HepG2 (cell line): Measurements from ENCODE around the gene MAP2K3. TPM values are rescaled to one million over a fixed set of nuclear protein-coding genes. Genes with fewer than 3 reads are reported as not detected.

Experiments used
- E2F2 ChIP-seq: sonication (generic); formaldehyde crosslinking; IDR thresholded peaks from 2 replicates; pipeline ENCODE4 v1.4.0; 2020; ENCODE audit warnings: missing genetic modification reagents, borderline replicate concordance
- ETV5 ChIP-seq: IDR thresholded peaks from 2 replicates; pipeline ENCODE4 v1.6.1; 2018; ENCODE audit warnings: missing biosample characterization, missing genetic modification reagents, inconsistent platforms, borderline replicate concordance
- GZF1 ChIP-seq: sonication (generic); formaldehyde crosslinking; IDR thresholded peaks from 2 replicates; pipeline ENCODE4 v1.5.1; 2020; ENCODE audit warnings: mild to moderate bottlenecking, missing genetic modification reagents
- KMT2A ChIP-seq: sonication (generic); formaldehyde crosslinking; IDR thresholded peaks from 2 replicates; pipeline ENCODE4 v1.4.0; 2020; ENCODE audit warnings: missing genetic modification reagents
- MLLT10 ChIP-seq: sonication (generic); formaldehyde crosslinking; IDR thresholded peaks from 2 replicates; pipeline ENCODE4 v1.4.0; 2020; ENCODE audit warnings: missing genetic modification reagents
- PPARG ChIP-seq: conservative IDR thresholded peaks from 2 replicates; pipeline ENCODE4 v1.6.1; 2016; ENCODE audit warnings: missing biosample characterization, missing genetic modification reagents
- PTBP1 ChIP-seq: fragments of 200-400 bp; formaldehyde crosslinking; IDR thresholded peaks from 2 replicates; pipeline ENCODE4 v1.6.1; 2018; ENCODE audit warnings: low read length, low read depth; ENCODE audit not compliant: poor library complexity, severe bottlenecking
- RNF219 ChIP-seq: sonication (generic); formaldehyde crosslinking; IDR thresholded peaks from 2 replicates; pipeline ENCODE4 v1.5.0; 2020; ENCODE audit warnings: mild to moderate bottlenecking, missing genetic modification reagents
- SIX4 ChIP-seq: sonication (generic); formaldehyde crosslinking; IDR thresholded peaks from 2 replicates; pipeline ENCODE4 v1.4.0; 2020; ENCODE audit warnings: missing genetic modification reagents
- SMAD3 ChIP-seq: sonication (generic); formaldehyde crosslinking; IDR thresholded peaks from 2 replicates; pipeline ENCODE4 v1.4.0; 2020; ENCODE audit warnings: missing genetic modification reagents
- SUZ12 ChIP-seq: fragments of 150-350 bp; IDR thresholded peaks from 2 replicates; pipeline ENCODE4 v1.6.1; 2014; ENCODE audit warnings: low read depth, low read length
- ZFP1 ChIP-seq: IDR thresholded peaks from 2 replicates; pipeline ENCODE4 v1.6.1; 2016
- ZNF207 ChIP-seq: fragments of 450-650 bp; IDR thresholded peaks from 2 replicates; pipeline ENCODE4 v1.6.1; 2016; ENCODE audit warnings: antibody characterized with exemption, borderline replicate concordance
- ZNF33A ChIP-seq: sonication (generic); formaldehyde crosslinking; IDR thresholded peaks from 2 replicates; pipeline ENCODE4 v1.5.1; 2020; ENCODE audit warnings: missing genetic modification reagents, mild to moderate bottlenecking, moderate library complexity, borderline replicate concordance
- ZNF33B ChIP-seq: sonication (generic); formaldehyde crosslinking; IDR thresholded peaks from 2 replicates; pipeline ENCODE4 v1.5.1; 2020; ENCODE audit warnings: mild to moderate bottlenecking, missing genetic modification reagents
- ZNF496 ChIP-seq: sonication (generic); formaldehyde crosslinking; IDR thresholded peaks from 2 replicates; pipeline ENCODE4 v1.8.1; 2023; ENCODE audit warnings: mild to moderate bottlenecking, moderate library complexity, missing genetic modification reagents; ENCODE audit not compliant: insufficient replicate concordance
- ZNF678 ChIP-seq: sonication (generic); formaldehyde crosslinking; IDR thresholded peaks from 2 replicates; pipeline ENCODE4 v1.4.0; 2020; ENCODE audit warnings: mild to moderate bottlenecking, missing genetic modification reagents
- ZNF773 ChIP-seq: sonication (generic); formaldehyde crosslinking; IDR thresholded peaks from 2 replicates; pipeline ENCODE4 v1.4.0; 2020; ENCODE audit warnings: missing genetic modification reagents, borderline replicate concordance
- ZSCAN22 ChIP-seq: sonication (generic); formaldehyde crosslinking; IDR thresholded peaks from 2 replicates; pipeline ENCODE4 v1.4.0; 2020; ENCODE audit warnings: mild to moderate bottlenecking, missing genetic modification reagents
- polyA plus RNA-seq, 8 experiments: library from polyadenylated mRNA; depleted of rRNA in 3 of 8; stranded (reverse) in 7 of 8; unstranded in 1 of 8; fragments of >200 nt; fragmentation: Illumina TruSeq in 4 of 8; extraction: Trizol in 4 of 8; gene quantifications; 2 replicates each; pipeline versions ENCODE4 v1.2.1 to v1.2.3, GENCODE V29; 2011 to 2016; ENCODE audit warnings: low read depth in 4 of 8, missing spikeins in 1 of 8, mixed read lengths in 1 of 8; ENCODE audit not compliant: insufficient read depth in 1 of 8
- total RNA-seq, 5 experiments: library from RNA; depleted of rRNA; stranded (reverse); fragments of >200 nt; fragmentation: Illumina TruSeq; extraction: Trizol; gene quantifications; 2 replicates each; pipeline ENCODE4 v1.2.3, GENCODE V29; 2016; ENCODE audit warnings: low read depth in 1 of 5
- TF ChIP-seq, protein P1 (sequence below): IDR thresholded peaks from 2 replicates; pipeline ENCODE4 v1.6.1; 2016; ENCODE audit warnings: low read depth, missing genetic modification reagents, missing compliant biosample characterization
- TF ChIP-seq, protein P2 (sequence below): sonication (generic); formaldehyde crosslinking; IDR thresholded peaks from 2 replicates; pipeline ENCODE4 v1.4.0; 2020; ENCODE audit warnings: missing genetic modification reagents; ENCODE audit errors: not compliant biosample characterization

Gene MAP2K3
- total and polyA plus RNA-seq, 2 of the 13 experiments (the other 11 are each of a cell fraction or from before 2014, with no cell fraction given) = 20.5 to 27.4 TPM

DNA sequence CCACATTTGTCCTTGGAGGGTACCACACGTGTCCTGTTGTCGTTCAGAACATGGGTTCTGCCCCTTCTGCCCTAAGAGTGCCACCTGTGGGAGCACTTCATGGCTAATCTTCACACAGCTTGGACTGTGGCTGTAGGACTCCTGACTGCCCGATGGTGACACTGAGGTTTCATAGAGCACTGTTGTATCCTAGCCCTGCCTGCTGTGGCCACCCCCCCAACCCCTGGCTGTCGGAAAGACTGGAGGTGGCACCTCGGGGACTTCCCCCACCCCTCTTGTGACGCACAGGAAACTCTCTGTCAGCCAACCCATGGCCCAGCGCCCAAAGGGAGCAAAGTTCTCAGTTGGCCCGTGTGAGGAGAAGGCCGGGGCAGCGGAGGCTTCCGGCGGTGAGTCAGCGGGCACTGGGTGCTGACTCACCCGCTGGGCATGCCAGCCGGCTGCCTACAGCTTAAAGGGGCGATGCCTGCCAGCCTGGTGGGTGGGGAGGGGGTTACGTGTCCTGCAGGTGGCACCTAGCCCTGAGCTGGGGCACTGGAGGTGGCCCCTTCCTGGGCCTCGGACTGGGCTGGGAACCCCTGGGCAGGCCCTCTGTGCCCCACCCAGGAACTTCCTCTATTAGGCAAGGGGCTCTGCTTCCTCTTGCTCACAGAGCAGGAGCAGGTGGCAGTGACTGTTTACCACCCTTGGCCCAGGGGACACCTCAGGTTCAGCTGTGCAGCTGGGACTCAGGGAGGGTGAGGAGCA is 3.4 kb downstream of the MAP2K3 start (continued):
- no peak for TF ChIP-seq ZSCAN22 (CRISPR knock-in tag)
- no peak for TF ChIP-seq RNF219 (CRISPR knock-in tag)
- TF ChIP-seq ZFP1 (CRISPR knock-in tag) = no peak
- no peak; the same call in 1 of the 2 replicates for TF ChIP-seq SMAD3 (CRISPR knock-in tag)
- TF ChIP-seq PPARG (CRISPR knock-in tag) = peak; percentile 47
- TF ChIP-seq ZNF207 = no peak
- TF ChIP-seq, protein P1, sequence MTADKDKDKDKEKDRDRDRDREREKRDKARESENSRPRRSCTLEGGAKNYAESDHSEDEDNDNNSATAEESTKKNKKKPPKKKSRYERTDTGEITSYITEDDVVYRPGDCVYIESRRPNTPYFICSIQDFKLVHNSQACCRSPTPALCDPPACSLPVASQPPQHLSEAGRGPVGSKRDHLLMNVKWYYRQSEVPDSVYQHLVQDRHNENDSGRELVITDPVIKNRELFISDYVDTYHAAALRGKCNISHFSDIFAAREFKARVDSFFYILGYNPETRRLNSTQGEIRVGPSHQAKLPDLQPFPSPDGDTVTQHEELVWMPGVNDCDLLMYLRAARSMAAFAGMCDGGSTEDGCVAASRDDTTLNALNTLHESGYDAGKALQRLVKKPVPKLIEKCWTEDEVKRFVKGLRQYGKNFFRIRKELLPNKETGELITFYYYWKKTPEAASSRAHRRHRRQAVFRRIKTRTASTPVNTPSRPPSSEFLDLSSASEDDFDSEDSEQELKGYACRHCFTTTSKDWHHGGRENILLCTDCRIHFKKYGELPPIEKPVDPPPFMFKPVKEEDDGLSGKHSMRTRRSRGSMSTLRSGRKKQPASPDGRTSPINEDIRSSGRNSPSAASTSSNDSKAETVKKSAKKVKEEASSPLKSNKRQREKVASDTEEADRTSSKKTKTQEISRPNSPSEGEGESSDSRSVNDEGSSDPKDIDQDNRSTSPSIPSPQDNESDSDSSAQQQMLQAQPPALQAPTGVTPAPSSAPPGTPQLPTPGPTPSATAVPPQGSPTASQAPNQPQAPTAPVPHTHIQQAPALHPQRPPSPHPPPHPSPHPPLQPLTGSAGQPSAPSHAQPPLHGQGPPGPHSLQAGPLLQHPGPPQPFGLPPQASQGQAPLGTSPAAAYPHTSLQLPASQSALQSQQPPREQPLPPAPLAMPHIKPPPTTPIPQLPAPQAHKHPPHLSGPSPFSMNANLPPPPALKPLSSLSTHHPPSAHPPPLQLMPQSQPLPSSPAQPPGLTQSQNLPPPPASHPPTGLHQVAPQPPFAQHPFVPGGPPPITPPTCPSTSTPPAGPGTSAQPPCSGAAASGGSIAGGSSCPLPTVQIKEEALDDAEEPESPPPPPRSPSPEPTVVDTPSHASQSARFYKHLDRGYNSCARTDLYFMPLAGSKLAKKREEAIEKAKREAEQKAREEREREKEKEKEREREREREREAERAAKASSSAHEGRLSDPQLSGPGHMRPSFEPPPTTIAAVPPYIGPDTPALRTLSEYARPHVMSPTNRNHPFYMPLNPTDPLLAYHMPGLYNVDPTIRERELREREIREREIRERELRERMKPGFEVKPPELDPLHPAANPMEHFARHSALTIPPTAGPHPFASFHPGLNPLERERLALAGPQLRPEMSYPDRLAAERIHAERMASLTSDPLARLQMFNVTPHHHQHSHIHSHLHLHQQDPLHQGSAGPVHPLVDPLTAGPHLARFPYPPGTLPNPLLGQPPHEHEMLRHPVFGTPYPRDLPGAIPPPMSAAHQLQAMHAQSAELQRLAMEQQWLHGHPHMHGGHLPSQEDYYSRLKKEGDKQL (CRISPR knock-in tag) = 0 out of 2 replicates have a peak, but pooled peaks have one; percentile 44
- no peak; the same call in 1 of the 2 replicates for TF ChIP-seq SIX4
- no peak for TF ChIP-seq E2F2
- TF ChIP-seq GZF1 (CRISPR knock-in tag) = no peak
- TF ChIP-seq, protein P2, sequence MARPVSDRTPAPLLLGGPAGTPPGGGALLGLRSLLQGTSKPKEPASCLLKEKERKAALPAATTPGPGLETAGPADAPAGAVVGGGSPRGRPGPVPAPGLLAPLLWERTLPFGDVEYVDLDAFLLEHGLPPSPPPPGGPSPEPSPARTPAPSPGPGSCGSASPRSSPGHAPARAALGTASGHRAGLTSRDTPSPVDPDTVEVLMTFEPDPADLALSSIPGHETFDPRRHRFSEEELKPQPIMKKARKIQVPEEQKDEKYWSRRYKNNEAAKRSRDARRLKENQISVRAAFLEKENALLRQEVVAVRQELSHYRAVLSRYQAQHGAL (CRISPR knock-in tag) = no peak
- TF ChIP-seq ZNF496 (CRISPR knock-in tag) = no peak
- TF ChIP-seq PTBP1 = peak; percentile 39
- no peak for TF ChIP-seq ZNF33A (CRISPR knock-in tag)
- 0 out of 2 replicates have a peak, but pooled peaks have one; percentile 35 for TF ChIP-seq KMT2A
- no peak for TF ChIP-seq MLLT10
- no peak for TF ChIP-seq ZNF33B
- no peak for TF ChIP-seq SUZ12
- peak; percentile 98 for TF ChIP-seq ETV5
- no peak for TF ChIP-seq ZNF678 (CRISPR knock-in tag)
- TF ChIP-seq ZNF773 (CRISPR knock-in tag) = no peak
